ENCODE measurements around the gene LDB3. TPM values are rescaled to one million over a fixed set of nuclear protein-coding genes. Genes with fewer than 3 reads are reported as not detected.
A peak's percentile ranks its signal among the peaks of the same experiment; 100 is the strongest.

Gene LDB3
- polyA plus RNA-seq, 2 of the 4 experiments (the other 2 are of a cell fraction) = 0.13 TPM

- TF ChIP-seq USF2 (IDR thresholded peaks at IDR 0.05) = no peak
- TF ChIP-seq CHD4 (IDR thresholded peaks at IDR 0.05; ENCODE audit: borderline replicate concordance) = no peak
- no peak for TF ChIP-seq KDM1A (IDR thresholded peaks at IDR 0.05; ENCODE audit: low read depth)
These were observed 18.7 kb downstream of the LDB3 start (continued) for GRCh38 chr10:86686972-86687371.

DNA sequence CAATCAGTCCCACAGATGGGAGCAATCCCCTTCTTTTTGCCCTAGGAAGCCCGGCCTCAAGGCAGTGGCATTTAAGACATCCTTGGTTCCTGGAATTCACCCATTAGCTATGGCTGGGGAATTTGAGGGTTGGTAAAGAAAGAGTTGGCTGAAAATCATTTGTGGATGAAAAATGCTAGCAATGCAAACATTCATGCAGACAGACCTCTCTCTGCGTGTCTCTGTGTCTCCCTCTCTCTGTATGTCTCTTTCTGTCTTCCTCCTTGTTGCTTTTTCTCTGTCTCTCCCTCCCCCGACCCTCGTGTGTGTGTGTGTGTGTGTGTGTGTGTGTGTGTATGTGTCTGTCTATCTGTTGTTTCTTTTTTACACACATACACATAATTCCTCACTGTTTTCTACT lies 19.4 kb downstream of the LDB3 start:
- H3K27ac ChIP-seq = no peak overlapping the region
- FAIRE-seq (no peak), DNase-seq (ENCODE audit: low read depth in 1 of 2, low spot score in 1 of 2) (no peak), ATAC-seq (no peak)
- H3K4me2 ChIP-seq = no peak overlapping the region
- WGBS (ENCODE audit: missing lambda C conversion rate) = 22% methylated on average over 4 of the region's 4 CpGs
- H3K9me3 ChIP-seq = no peaks in the 10 kb centered on the region
- H3K4me3 ChIP-seq = no peak overlapping the region
- TF ChIP-seq, protein P1, sequence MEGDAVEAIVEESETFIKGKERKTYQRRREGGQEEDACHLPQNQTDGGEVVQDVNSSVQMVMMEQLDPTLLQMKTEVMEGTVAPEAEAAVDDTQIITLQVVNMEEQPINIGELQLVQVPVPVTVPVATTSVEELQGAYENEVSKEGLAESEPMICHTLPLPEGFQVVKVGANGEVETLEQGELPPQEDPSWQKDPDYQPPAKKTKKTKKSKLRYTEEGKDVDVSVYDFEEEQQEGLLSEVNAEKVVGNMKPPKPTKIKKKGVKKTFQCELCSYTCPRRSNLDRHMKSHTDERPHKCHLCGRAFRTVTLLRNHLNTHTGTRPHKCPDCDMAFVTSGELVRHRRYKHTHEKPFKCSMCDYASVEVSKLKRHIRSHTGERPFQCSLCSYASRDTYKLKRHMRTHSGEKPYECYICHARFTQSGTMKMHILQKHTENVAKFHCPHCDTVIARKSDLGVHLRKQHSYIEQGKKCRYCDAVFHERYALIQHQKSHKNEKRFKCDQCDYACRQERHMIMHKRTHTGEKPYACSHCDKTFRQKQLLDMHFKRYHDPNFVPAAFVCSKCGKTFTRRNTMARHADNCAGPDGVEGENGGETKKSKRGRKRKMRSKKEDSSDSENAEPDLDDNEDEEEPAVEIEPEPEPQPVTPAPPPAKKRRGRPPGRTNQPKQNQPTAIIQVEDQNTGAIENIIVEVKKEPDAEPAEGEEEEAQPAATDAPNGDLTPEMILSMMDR (IDR thresholded peaks at IDR 0.05) = no peak
- no peaks in the 10 kb centered on the region for H3K4me1 ChIP-seq
- ChIA-PET CTCF (interaction anchor here (0.6 to 3.4 kb wide), 14 partner anchors 9 to 214 kb away, joined by 3 to 21 read pairs (median 4); partner anchors contain the start of gene LDB3), POLR2A (no interaction called here)

DNA sequence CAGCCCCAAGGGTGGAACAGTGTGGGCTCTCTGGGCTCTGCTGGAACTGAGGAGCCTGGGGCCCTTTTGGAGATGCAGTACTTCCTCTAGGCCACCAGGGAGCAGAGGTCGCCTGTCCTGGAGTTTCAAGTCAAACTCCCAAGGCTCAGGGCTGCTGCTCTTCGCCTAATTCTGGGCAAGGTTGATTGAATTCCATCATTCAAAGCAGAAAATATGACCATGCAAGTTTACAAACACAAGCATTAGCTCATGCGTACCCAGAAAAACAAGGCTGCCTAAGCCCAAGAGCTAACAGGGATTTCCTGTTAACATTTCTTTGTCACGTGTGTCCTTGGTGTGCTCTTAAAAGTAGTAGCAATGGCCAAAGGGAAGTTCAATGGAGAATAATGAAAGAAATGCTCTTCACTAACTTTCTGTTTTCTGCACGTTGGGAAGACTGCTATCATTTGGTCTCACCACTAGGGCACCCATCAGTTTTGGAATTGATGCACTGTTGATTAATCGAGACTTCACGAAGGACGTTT lies 20.1 kb downstream of the LDB3 start:
- DNase-seq (ENCODE audit: low read depth in 1 of 2, low spot score in 1 of 2) = peak; percentile 63 to 73
- Histone ChIP-seq H3K4me1 (no peaks in the 10 kb centered on the region), H3K9me3 (no peaks in the 10 kb centered on the region), H3K4me3 (no peak overlapping the region), H3K27ac (no peak overlapping the region), H3K4me2 (no peak overlapping the region)
- peak; percentile 64 to 82 for ATAC-seq
- peak; percentile 78 to 85 for TF ChIP-seq RAD21 (conservative IDR thresholded peaks at IDR 0.05 in 1 of 2, IDR thresholded peaks at IDR 0.05 in 1 of 2)
- no peak for TF ChIP-seq HDAC2 (IDR thresholded peaks at IDR 0.05)
- TF ChIP-seq, protein P1 (IDR thresholded peaks at IDR 0.05) = peak; percentile 69
- TF ChIP-seq ATOH8 (CRISPR knock-in tag; IDR thresholded peaks at IDR 0.05; ENCODE audit: low read depth) = no peak
- no peak for TF ChIP-seq MAX (IDR thresholded peaks at IDR 0.05)
- peak; percentile 70 for TF ChIP-seq SMC3 (IDR thresholded peaks at IDR 0.05)
- CTCF ChIA-PET = interaction anchor here (0.7 to 3.4 kb wide), 17 partner anchors 9 to 271 kb away, joined by 3 to 21 read pairs (median 5); partner anchors contain the start of gene LDB3
- POLR2A ChIA-PET = no interaction called here
- FAIRE-seq = peak; percentile 49
- 51% methylated on average over 8 of the region's 8 CpGs for WGBS (ENCODE audit: missing lambda C conversion rate)

DNA sequence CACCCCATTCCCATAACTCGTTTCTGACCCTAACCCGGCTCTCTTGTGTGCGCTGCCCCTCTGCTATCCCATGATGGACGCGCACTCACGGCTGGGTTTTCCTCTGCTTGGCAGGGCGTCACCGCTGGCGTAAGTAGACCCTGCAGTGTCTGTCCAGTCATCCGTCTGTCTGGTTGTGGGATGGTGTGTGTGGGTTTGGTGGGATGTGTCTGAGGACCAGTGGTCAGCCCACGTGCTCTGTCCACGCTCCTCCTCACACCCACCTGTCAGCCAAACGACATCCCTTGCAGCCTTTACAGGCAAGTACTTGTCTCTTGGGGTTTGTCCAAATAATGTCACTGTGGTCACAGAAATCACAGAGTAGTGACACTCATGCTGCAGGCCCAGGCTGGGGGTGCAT lies 20.8 kb downstream of the LDB3 start:
- no peak overlapping the region for H3K27ac ChIP-seq
- H3K4me3 ChIP-seq = no peak overlapping the region
- no peaks in the 10 kb centered on the region for H3K9me3 ChIP-seq
- ChIA-PET CTCF (interaction anchor here (0.8 to 3.4 kb wide), 12 partner anchors 10 to 272 kb away, joined by 3 to 21 read pairs (median 5); partner anchors contain the start of gene LDB3), POLR2A (no interaction called here)
- H3K4me2 ChIP-seq = no peak overlapping the region
- DNase-seq (ENCODE audit: low read depth in 1 of 2, low spot score in 1 of 2) (no peak), FAIRE-seq (no peak), ATAC-seq (no peak)
- 71% methylated on average over 13 of the region's 13 CpGs for WGBS (ENCODE audit: missing lambda C conversion rate)
- H3K4me1 ChIP-seq = no peaks in the 10 kb centered on the region
- TF ChIP-seq RARB (CRISPR knock-in tag; IDR thresholded peaks at IDR 0.05) (no peak), RAD21 (conservative IDR thresholded peaks at IDR 0.05 in 1 of 2, IDR thresholded peaks at IDR 0.05 in 1 of 2) (no peak), RCOR1 (IDR thresholded peaks at IDR 0.05; ENCODE audit: low read depth, low read length) (no peak), TP53 (CRISPR knock-in tag; IDR thresholded peaks at IDR 0.05) (no peak), USF2 (IDR thresholded peaks at IDR 0.05) (no peak), RFX5 (IDR thresholded peaks at IDR 0.05) (no peak), KDM5A (IDR thresholded peaks at IDR 0.05) (no peak), EHMT2 (IDR thresholded peaks at IDR 0.05; ENCODE audit: low read depth) (no peak), CEBPB (IDR thresholded peaks at IDR 0.05) (no peak), RNF2 (IDR thresholded peaks at IDR 0.05; ENCODE audit: borderline replicate concordance, low read depth) (no peak)
- TF ChIP-seq, protein P1 (IDR thresholded peaks at IDR 0.05) = no peak
- TF ChIP-seq, protein P2, sequence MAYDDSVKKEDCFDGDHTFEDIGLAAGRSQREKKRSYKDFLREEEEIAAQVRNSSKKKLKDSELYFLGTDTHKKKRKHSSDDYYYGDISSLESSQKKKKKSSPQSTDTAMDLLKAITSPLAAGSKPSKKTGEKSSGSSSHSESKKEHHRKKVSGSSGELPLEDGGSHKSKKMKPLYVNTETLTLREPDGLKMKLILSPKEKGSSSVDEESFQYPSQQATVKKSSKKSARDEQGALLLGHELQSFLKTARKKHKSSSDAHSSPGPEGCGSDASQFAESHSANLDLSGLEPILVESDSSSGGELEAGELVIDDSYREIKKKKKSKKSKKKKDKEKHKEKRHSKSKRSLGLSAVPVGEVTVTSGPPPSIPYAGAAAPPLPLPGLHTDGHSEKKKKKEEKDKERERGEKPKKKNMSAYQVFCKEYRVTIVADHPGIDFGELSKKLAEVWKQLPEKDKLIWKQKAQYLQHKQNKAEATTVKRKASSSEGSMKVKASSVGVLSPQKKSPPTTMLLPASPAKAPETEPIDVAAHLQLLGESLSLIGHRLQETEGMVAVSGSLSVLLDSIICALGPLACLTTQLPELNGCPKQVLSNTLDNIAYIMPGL (CRISPR knock-in tag; IDR thresholded peaks at IDR 0.05; ENCODE audit: borderline replicate concordance) = no peak

All from A549 (cell line).